Fibroblast of lung (primary cell): ENCODE results near the gene NDUFAF2. TPM values are rescaled to one million over a fixed set of nuclear protein-coding genes. Genes with fewer than 3 reads are reported as not detected.
"Not testable (repeated sequence)": the region's sequence is repeated elsewhere in the genome, so short reads cannot be mapped to it uniquely, and the experiment has no call there.

Experiments
- DNase-seq, 2 donors: peaks; one replicate each; pipeline versions ENCODE4 v3.0.0 to v3.0.0-alpha.2; 2010; ENCODE audit warnings: low read depth in 2 of 2
- H2AFZ ChIP-seq: 2 replicates; pipeline ENCODE4 v1.5.1; 2012; ENCODE audit warnings: low read length, control low read depth, inconsistent platforms
- H3K27ac ChIP-seq: 2 replicates; pipeline ENCODE4 v1.5.1; 2011; ENCODE audit warnings: low read length, control low read depth; ENCODE audit not compliant: insufficient read depth
- H3K27me3 ChIP-seq: 2 replicates; pipeline ENCODE4 v1.5.1; 2011; ENCODE audit warnings: mild to moderate bottlenecking, low read length; ENCODE audit not compliant: control insufficient read depth, insufficient read depth
- H3K36me3 ChIP-seq: 2 replicates; pipeline ENCODE4 v1.5.1; 2011; ENCODE audit warnings: low read length; ENCODE audit not compliant: control insufficient read depth, insufficient read depth
- H3K4me1 ChIP-seq: 2 replicates; pipeline ENCODE4 v1.5.1; 2011; ENCODE audit warnings: low read length; ENCODE audit not compliant: control insufficient read depth, insufficient read depth; ENCODE audit errors: extremely low read depth
- H3K4me2 ChIP-seq: 2 replicates; pipeline ENCODE4 v1.5.1; 2011; ENCODE audit warnings: low read length, control low read depth; ENCODE audit not compliant: insufficient read depth; ENCODE audit errors: extremely low read depth
- H3K4me3 ChIP-seq, 4 experiments: fragments of 200-600 bp in 1 of 4; sonication (generic) in 1 of 4; replicated peaks in 1 of 4; 2 replicates each; pipeline ENCODE4 v1.5.1; 2011 to 2016; ENCODE audit warnings: low read length in 4 of 4, low read depth in 3 of 4, mild to moderate bottlenecking in 3 of 4, control low read depth in 2 of 4, inconsistent platforms in 1 of 4, mixed read lengths in 1 of 4; ENCODE audit not compliant: insufficient read depth in 1 of 4; ENCODE audit errors: control extremely low read depth in 1 of 4
- H3K79me2 ChIP-seq: 2 replicates; pipeline ENCODE4 v1.5.1; 2012; ENCODE audit warnings: mild to moderate bottlenecking, low read length, inconsistent platforms; ENCODE audit not compliant: control insufficient read depth, insufficient read depth
- H3K9ac ChIP-seq: 2 replicates; pipeline ENCODE4 v1.5.1; 2011; ENCODE audit warnings: mild to moderate bottlenecking, low read length, control low read depth; ENCODE audit not compliant: insufficient read depth
- H3K9me3 ChIP-seq: 2 replicates; pipeline ENCODE4 v1.5.1; 2012; ENCODE audit warnings: low read depth, low read length; ENCODE audit not compliant: control insufficient read depth, insufficient read depth
- H4K20me1 ChIP-seq: 2 replicates; pipeline ENCODE4 v1.5.1; 2011; ENCODE audit warnings: low read length; ENCODE audit not compliant: control insufficient read depth, insufficient read depth; ENCODE audit errors: extremely low read depth
- CTCF ChIP-seq, 2 donors: IDR thresholded peaks in 1 of 2; conservative IDR thresholded peaks in 1 of 2; 1 replicate in 1 of 2; 2 replicates in 1 of 2; pipeline ENCODE4 v1.5.1; 2011 to 2012; ENCODE audit warnings: low read length in 2 of 2, control low read depth in 1 of 2, inconsistent platforms in 1 of 2, low read depth in 1 of 2, mild to moderate bottlenecking in 1 of 2
- EZH2 ChIP-seq: IDR thresholded peaks from 2 replicates; pipeline ENCODE4 v1.5.1; 2012; ENCODE audit warnings: low read length, control low read depth, mild to moderate bottlenecking; ENCODE audit errors: missing control alignments
- polyA plus RNA-seq, 2 donors: library from polyadenylated mRNA; depleted of rRNA in 1 of 2; stranded (reverse) in 1 of 2; unstranded in 1 of 2; fragments of >200 nt; gene quantifications; 2 replicates each; pipeline ENCODE4 v1.2.1, GENCODE V29; 2011 to 2012; ENCODE audit warnings: missing spikeins in 1 of 2
- total RNA-seq: library from RNA; depleted of rRNA; stranded (reverse); fragments of >200 nt; gene quantifications from 2 replicates; pipeline ENCODE4 v1.2.1, GENCODE V29; 2014

Gene NDUFAF2
- total and polyA plus RNA-seq, 2 donors (not counting 1 experiment from before 2014, with no cell fraction given), result 30.9 to 53.2 TPM

GRCh38 chr5:60977956-60978737, 33.1 kb downstream of the NDUFAF2 start:
- Histone ChIP-seq H3K27ac (no peak overlapping the region), H3K9ac (no peak overlapping the region), H3K4me1 (no peaks in the 10 kb centered on the region), H3K4me3 (no peak overlapping the region), H3K4me2 (no peak overlapping the region), H2AFZ (no peak overlapping the region), H3K79me2 (no peaks in the 10 kb centered on the region), H3K27me3 (no peaks in the 10 kb centered on the region), H4K20me1 (no peaks in the 10 kb centered on the region), H3K9me3 (no peaks in the 10 kb centered on the region), H3K36me3 (no peaks in the 10 kb centered on the region)
- DNase-seq, result no peak
- no peak for TF ChIP-seq EZH2

- no peaks in the 10 kb centered on the region for H3K36me3 ChIP-seq
- H3K79me2 ChIP-seq, result no peaks in the 10 kb centered on the region
- H3K27ac ChIP-seq, result no peak overlapping the region
- H3K4me2 ChIP-seq, result no peak overlapping the region
- DNase-seq, result no peak
- H3K4me3 ChIP-seq, result no peak overlapping the region
- TF ChIP-seq EZH2, result no peak
- no peak for TF ChIP-seq CTCF (conservative IDR thresholded peaks at IDR 0.05 in 1 of 2, IDR thresholded peaks at IDR 0.05 in 1 of 2; ENCODE audit: low read depth in 1 of 2, low read length in 2 of 2)
- H3K9ac ChIP-seq, result no peak overlapping the region
- H3K9me3 ChIP-seq, result no peaks in the 10 kb centered on the region
- no peaks in the 10 kb centered on the region for H3K4me1 ChIP-seq
- no peak overlapping the region for H2AFZ ChIP-seq
- no peaks in the 10 kb centered on the region for H4K20me1 ChIP-seq
- no peaks in the 10 kb centered on the region for H3K27me3 ChIP-seq
Measured at GRCh38 chr5:60978968-60979367, 34.0 kb downstream of the NDUFAF2 start.

- Histone ChIP-seq H2AFZ (no peak overlapping the region), H3K4me1 (no peaks in the 10 kb centered on the region), H3K4me2 (no peak overlapping the region), H3K4me3 (no peak overlapping the region), H3K36me3 (no peaks in the 10 kb centered on the region), H3K9ac (no peak overlapping the region), H3K27ac (no peak overlapping the region), H3K79me2 (no peaks in the 10 kb centered on the region), H4K20me1 (no peaks in the 10 kb centered on the region), H3K9me3 (no peaks in the 10 kb centered on the region), H3K27me3 (no peaks in the 10 kb centered on the region)
- DNase-seq, result no peak
- TF ChIP-seq CTCF (conservative IDR thresholded peaks at IDR 0.05 in 1 of 2, IDR thresholded peaks at IDR 0.05 in 1 of 2; ENCODE audit: low read depth in 1 of 2, low read length in 2 of 2), result no peak
Measured at GRCh38 chr5:60980511-60980910, 35.5 kb downstream of the NDUFAF2 start.

- H3K9ac ChIP-seq, H3K27ac ChIP-seq, H3K9me3 ChIP-seq, H3K36me3 ChIP-seq, H3K4me1 ChIP-seq, H2AFZ ChIP-seq, H3K79me2 ChIP-seq, H4K20me1 ChIP-seq, H3K4me2 ChIP-seq, H3K27me3 ChIP-seq, H3K4me3 ChIP-seq, DNase-seq: not testable (repeated sequence)
Measured at GRCh38 chr5:60982127-60982526, 37.1 kb downstream of the NDUFAF2 start.
